A204.1 (cell line): ENCODE data around the gene FLAD1.
"Not testable (repeated sequence)": the region's sequence is repeated elsewhere in the genome, so short reads cannot be mapped to it uniquely, and the experiment has no call there.

ENCODE experiments used
- FAIRE-seq: peaks from 2 replicates; lab custom pipeline; 2012; peaks lifted over from hg19 to GRCh38; lab: Jason Lieb, UNC

The FLAD1 gene

DNA sequence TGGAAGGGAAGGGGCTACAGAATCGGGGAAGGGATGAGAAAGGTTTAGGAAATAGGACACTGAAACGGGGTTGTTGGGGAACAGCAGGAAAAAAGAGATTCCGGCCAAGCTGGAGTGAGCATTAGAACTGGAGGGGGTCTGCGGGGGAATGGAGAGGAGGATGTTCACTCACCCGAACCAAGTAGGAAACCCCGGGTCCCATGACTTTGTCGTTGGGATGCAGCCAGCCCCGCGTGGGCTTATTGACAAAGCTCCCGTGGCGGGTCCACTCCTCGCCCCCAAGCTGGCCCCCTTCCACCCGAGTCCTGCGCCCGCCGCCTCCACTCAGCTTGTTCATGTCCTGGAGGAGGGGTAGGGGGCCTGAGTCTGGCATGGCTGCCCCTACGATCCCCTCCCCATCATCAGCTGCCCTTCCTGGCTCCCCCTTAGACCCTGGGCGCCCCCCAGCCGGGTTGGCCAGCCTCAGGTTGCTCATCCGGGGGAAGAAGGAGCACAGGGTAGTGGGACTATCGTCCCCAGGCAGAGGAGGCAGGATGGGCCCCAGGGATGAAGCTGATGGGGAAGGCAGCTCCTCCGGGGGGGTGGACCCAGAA is 13.2 kb upstream of the FLAD1 start:
- FAIRE-seq = no peak

DNA sequence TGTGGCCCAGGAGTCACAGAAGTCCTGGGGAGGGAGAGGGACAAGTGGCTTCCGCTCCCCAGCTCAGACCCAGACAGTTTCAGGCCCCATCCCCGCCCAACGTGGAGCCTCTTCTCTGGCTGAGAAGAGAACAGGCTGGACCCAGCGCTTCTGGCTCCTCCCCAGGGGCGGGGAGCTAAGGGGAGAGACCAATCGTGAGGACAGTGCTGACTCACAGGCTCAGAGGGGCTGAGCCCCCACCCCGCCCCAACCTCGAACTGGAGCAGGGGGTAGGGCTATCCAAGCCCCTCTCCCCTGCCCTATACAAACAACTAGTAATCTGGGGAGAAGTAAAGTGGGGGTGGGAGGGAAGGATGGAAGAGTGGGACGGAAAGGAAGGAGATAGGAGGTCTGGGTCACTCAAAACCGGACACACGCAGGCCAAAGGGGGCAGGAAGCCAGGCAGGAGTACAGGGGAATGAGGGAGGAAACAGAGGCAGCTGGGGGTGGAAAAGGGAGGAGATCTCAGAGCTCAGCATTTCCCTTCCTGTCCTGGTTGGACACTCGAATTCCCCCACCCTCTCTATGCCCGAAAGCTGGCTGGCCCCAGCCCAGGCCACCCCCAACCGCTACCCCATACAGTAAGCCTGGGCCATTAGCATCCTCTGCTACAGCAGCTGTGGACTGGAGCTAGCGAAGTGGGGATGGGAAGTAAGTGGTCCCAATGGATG is 12.4 kb upstream of the FLAD1 start, which contains the start of gene SHC1:
TSS of gene SHC1 (minus strand) at position 117 of the 710 bp plus-strand sequence. CDS start 221 bp downstream, outside the sequence.
- FAIRE-seq = peak; percentile 97

DNA sequence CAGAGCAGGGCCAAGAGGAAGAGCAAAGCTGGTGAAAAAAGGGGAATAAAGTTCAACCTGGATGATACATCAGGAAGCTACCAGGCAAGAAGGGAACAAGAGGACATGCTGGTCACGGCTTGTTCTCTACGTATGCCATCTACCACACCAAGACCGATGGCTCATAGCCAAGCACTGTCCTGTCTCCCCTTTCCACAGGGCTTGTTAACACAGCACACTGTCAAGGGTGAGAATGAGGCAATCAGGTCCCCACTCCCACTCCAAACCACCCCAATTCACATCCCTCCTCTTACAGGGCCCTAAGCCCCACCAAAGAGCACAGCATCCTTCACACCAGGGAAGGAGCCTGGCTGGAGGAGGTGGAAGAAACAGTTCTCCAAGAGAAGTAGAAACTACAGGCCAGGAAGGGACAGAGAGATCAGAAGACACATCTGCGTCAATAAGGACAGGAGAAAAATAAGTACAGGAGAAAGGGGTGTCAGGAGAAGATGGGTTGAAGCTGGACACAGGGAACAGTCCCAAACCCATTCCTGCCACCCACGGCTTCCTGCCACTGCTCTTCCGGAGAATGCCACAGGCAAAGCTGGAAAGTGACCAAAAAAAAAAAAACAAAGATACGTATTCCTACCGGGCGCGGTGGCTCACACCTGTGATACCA is 11.7 kb upstream of the FLAD1 start:
- FAIRE-seq = no peak

DNA sequence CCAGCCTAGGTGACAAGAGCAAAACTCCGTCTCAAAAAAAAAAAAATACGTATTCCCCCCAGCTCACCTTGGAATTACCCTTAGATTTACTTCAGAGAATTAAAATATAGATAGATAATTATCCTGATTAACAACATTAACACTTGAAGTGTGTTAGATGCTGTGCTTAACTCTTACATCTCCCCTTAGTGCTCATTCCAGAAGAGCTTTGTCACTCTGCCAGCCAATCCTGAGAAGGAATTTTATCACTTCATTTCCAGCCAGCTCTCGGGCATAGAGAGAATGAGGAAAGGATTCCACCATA is 11.0 kb upstream of the FLAD1 start:
- no peak for FAIRE-seq

DNA sequence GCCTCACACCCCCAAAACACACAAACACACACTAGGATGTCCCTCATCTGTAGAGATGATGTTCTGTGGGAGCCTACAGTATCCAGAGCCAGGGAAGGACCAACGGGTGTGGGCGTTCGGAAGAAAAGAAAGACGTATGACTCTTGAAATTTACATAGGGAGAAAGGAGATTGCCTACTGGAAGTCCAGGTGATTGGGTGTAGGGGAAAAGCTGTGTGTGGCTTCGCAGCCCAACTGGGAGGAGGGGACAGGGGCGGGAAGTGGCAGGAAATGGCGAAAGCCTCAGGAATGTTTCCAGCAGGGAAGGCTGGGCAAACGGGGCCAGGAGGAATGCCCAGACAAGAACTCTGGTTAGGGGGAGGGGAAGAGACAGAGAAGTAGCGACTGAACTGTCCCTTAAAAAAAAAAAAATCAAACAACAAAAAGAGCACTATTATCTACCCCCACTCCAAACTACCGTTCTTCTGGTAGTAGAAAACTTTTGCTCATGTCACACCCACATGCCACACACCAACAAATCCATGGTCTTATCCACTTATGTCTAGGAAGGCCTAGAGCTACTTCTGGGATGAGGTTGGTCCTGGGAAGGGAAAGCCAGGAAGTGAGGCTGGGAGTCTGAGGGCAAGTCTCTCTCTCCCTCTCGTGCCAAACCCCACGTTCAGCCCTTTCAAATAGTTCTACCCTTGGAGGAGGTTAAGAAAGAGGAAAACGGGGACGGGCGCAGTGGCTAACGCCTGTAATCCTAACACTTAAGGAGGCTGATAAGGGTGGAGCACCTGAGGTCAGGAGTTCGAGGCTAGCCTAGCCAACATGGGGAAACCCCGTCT is 10.4 kb upstream of the FLAD1 start:
- peak; percentile 96 for FAIRE-seq

DNA sequence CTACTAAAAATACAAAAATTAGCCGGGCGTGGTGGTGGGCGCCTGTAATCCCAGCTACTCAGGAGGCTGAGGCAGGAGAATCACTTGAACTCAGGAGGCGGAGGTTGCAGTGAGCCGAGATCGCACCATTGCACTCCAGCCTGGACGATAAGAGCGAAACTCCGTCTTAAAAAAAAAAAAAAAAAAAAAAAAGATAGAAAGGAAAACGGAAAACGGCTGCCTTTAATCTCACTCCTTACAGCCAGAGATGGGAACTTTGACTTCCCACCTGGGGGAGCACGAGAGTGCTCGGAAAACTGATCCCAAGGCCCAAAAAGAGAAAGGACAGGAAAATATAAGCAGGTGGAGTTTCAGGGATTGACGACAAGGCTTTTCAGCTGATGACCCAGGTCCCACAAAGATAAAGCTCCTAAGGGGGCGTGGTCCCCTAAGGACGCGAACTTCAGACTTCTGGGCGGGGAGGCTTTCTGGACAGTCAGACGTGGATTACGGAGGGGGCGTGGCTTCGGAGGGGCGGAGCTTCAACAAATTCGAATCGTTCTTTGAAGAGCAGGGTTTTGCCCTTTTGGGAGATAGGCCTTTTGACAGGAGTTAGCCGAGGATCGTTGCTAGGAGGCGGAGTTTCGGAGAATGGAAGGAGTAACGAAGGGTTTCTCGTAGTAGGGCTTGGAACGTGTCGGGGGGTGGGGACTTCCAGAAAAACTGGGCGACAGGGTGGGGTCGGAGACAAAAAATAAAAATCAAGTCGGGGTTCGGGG is 9.6 kb upstream of the FLAD1 start:
- peak; percentile 99 for FAIRE-seq

DNA sequence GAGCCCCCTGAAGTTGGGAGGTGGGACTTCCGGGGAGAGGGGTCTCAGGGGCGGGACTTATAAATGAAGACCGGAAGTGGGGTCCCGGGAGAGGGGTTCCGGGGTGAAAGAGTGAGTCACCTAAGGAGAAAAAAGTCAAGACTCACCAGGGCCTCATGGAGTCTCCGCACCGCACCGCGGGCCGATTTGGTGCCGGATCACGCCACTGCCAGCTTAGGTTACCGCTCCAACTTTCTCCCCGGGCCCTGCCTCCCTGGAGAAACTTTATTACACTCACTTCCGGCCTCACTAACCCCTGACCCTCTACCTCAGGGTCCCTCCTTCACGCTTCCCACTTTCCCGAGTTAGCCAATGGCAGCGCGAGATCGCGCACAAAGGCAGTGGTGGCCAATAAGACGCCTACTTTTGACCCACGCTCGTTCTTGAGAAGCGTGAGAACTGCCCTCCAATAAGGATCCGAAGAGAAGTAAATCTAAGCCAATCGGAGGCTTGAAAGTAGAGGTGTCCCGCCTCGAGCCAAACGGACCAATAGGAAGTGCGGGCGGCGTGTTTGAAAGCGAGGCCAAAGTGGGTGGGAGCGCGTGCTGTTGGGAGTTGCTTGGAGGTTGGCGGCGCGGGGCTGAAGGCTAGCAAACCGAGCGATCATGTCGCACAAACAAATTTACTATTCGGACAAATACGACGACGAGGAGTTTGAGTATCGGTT is 8.9 kb upstream of the FLAD1 start, which contains the start of gene CKS1B:
TSS of gene CKS1B (plus strand) at position 580 of the 706 bp plus-strand sequence. CDS start at position 645, 65 bp downstream.
- peak; percentile 99 for FAIRE-seq

DNA sequence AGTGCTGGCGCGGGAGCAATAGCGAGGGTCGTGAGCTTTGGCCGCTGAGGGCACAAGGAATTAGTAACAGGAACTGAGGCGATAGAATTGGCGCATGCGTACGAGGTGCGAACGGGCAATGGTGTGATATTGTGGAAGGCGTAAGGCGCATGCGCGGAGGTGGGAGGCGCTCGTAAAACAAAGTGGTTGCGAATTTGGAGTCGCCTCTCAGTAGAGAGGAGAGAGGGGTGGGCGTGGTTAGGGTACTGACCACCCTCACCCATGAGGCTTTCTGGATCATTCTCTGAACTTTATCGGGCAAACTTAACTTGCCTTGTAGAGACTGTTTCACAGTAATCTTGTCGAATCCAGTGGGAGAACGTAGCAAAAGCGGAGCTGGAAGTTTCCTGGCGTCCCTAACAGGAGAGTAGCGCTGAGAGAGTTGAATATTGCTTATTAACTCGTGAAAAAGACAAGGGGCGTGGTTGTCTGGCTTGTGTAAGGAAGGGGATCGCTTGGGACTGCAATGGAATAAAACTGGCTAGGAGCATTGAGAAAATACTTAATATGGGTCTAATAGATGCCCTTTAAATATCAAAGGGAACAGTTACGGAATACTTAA is 8.2 kb upstream of the FLAD1 start:
- peak; percentile 80 for FAIRE-seq

DNA sequence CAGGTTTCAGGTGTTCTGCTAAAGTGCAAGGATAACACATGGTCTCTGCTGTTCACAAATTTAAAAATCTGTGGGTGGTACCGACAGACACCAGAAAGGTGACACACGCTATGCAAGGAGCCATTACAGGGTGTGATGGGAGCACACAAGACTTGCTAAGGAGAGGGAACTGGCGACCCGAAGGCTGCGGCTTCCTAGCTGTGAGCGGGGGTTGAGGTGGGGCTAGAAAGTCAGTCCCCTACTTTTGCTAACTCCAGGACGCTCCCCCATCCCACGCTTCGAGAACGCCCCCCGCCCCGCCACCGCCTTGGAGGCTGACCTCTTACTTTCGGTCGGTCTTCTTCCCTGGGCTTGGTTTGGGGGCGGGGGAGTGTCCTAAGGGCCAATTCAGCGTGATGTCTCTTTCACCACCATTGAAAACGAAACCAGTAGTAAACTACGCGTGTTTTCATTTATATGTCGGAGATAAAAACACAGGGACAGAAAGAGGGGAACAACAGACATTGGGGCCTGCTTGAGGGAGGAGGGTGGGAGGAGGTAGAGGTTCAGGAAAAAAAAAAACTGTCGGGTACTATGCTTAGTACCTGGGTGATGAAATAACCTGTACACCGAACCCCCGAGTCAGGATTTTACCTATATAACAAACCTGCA is 7.6 kb upstream of the FLAD1 start:
- no peak for FAIRE-seq

DNA sequence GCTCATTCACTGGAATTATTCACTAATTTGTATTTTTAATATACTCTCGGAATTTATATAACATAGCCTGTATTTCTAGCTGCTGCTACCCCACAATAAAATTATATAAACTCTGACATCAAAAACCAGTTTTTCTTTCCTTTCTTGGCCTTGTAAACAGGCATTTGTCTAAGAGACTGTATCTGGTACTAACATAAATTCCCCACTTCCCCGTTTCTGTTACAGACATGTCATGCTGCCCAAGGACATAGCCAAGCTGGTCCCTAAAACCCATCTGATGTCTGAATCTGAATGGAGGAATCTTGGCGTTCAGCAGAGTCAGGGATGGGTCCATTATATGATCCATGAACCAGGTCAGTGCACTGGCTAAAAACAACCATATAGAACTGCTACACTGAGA is 5.4 kb upstream of the FLAD1 start:
- FAIRE-seq = not testable (repeated sequence)

DNA sequence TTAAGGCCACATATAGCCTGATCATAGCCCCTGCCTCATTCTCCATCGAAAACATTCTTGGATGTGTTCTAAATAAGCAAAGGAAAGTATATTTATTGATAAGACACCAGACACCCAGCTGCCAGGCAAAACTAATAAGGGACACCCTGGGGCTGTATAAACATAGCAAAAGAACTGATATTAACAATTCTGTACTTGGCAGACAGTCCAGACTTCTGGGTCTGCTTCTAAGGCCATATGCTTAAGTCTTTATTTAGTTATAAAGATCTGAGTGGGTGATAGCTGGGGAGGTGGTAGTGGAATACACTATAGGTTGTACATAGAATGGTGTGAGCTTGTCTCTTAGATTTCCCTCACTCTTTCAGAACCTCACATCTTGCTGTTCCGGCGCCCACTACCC is 4.8 kb upstream of the FLAD1 start:
- no peak for FAIRE-seq

DNA sequence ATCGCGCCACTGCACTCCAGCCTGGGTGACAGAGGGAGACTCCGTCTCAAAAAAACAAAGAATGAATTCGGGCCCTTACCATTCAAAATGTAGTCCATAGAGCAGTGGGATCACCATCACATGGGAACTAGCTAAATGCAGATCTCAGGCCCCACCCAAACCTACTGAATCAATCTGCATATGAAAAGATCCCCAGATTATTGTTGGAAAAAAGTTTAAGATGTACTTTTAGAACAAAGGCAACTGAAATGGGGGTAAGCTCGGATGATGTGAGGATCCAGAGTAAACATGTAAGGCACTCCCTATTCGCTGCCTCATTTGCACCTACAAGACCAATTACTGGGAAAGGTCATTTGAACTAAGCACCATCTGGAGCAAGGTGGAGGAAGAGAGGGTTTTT is 803 bp upstream of the FLAD1 start:
- FAIRE-seq = no peak

DNA sequence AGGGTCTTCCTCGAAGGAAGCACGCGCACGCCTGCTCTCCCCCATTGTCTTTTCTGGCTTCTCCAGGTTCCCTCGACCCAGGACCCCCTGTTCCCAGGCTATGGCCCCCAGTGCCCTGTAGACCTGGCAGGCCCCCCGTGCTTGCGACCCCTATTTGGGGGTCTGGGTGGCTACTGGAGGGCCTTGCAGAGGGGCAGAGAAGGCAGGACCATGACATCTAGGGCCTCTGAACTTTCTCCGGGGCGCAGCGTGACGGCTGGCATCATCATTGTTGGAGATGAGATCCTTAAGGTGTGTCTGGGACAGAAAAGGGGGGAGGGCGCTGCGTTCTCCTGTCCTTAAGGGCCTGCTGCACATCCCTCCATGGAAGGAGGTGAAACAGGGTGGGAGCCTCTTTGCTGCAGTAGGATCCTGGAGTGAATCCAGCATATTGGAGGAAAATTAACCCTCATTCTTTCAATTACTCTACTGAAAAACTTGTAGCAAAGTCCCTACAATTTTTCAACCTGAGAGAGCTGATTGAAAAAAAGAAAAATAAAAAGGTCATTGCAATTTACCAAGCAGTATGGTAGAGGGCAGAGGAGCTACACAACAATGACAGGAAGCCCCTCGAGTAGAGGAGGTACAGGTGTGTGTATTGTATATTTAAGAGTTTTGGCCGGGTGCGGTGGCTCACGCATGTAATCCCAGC is 777 bp downstream of the FLAD1 start:
- FAIRE-seq = no peak

DNA sequence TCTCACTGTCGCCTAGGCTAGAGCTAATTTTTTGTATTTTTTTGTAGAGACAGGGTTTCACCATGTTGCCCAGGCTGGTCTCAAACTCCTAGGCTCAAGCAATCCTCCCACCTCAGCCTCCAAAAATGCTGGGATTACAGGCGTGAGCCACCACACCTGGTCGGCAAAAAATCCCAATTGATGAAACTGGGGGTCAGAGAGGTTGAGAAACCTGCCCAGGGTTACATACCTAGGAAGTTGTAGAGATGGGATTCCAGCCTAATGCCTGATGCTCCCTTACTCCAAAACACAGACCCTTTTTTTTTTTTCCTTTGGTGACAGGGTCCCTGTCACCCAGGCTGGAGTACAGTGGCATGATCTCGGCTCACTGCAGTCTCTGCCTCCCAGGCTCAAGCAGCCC is 3.6 kb downstream of the FLAD1 start:
- not testable (repeated sequence) for FAIRE-seq

DNA sequence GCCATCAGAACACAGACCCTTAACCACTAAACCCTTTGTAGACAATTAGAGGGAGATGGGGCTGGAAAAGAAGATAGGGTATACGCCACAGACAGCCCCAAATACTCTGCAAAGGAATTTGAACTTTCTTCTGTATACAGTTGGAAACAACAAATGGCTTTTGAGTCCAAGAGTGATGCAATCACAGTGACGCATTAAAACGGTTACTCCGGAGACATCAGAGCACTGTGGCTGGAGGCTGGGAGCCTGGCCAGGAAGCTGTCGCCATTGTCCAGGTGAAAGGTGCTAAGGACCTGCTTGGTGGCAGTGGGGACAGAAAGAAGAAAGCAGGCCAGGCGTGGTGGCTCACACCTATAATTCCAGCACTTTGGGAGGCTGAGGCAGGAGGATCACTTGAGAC is 4.2 kb downstream of the FLAD1 start:
- FAIRE-seq = no peak

DNA sequence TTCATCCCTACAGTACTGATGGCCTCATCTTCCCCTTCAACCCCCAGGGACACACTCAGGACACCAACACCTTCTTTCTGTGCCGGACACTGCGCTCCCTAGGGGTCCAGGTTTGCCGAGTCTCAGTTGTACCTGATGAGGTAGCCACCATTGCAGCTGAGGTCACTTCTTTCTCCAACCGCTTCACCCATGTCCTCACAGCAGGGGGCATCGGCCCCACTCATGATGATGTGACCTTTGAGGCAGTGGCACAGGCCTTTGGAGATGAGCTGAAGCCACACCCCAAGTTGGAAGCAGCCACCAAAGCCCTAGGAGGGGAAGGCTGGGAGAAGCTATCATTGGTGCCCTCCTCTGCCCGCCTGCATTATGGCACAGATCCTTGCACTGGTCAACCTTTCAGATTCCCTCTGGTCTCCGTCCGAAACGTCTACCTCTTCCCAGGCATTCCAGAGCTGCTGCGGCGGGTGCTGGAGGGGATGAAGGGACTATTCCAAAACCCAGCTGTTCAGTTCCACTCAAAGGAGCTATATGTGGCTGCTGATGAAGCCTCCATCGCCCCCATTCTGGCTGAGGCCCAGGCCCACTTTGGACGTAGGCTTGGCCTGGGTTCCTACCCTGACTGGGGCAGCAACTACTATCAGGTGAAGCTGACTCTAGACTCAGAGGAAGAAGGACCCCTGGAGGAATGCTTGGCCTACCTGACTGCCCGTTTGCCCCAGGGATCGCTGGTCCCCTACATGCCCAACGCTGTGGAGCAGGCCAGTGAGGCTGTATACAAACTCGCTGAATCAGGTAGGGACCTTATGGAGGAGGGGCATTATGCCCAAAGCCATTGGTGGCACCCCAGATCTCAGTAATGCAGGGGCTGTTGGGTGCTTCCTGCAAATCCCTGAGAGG is 5.2 kb downstream of the FLAD1 start:
- no peak for FAIRE-seq

DNA sequence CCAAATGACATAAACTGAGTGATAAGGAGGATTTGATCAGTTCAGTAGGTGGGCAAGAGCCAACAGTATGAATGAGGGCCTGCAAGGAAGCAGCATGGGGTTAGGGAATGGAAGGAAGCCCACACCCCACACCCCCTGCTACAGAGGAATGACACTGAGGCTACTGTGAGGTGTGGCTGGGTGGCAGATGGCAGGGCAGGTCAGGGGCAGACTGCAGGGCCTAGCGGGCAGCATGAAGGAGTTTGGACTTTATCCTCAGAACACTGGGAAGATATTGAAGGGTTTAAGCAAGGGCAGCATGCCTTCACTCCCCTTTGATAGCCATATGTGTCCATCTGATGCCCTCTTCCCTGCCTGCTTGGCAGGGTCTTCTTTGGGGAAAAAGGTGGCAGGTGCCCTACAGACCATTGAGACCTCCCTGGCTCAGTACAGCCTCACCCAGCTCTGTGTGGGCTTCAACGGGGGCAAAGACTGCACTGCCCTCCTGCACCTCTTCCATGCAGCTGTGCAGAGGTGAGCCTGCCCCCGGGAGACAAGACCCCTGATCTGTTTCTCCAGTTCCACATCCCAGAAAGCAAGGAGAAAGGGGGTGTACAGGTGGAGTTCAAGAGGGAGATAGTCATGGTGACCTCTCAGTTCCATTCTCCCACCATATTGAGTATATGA is 6.2 kb downstream of the FLAD1 start:
- no peak for FAIRE-seq

DNA sequence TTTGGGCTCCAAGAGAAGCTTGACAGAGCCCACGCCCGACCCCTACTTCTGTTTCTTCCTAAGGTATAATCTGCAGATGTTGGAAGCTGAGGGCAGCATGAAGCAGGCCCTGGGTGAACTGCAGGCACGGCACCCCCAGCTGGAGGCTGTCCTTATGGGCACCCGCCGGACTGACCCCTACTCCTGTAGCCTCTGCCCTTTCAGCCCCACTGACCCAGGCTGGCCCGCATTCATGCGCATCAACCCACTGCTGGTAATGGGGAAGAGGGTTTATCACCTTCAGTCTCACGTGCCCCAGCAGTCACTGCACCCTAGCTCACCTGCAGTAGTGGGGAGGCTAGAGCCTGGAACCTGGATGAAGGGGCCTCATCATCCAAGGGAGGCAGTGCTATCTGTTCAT is 7.1 kb downstream of the FLAD1 start:
- FAIRE-seq = no peak
